K562 (cell line): ENCODE measurements around the gene SPOUT1.

ENCODE experiments used
- CBX1 ChIP-seq: sonication (generic); IDR thresholded peaks from 2 replicates; pipeline ENCODE4 v1.6.1; 2016; ENCODE audit warnings: antibody characterized with exemption, low read depth, mild to moderate bottlenecking
- CCAR2 ChIP-seq: fragments of 200-400 bp; formaldehyde crosslinking; IDR thresholded peaks from 2 replicates; pipeline ENCODE4 v1.6.1; 2017; ENCODE audit warnings: mild to moderate bottlenecking, low read depth, low read length
- NCOA2 ChIP-seq, 2 experiments: fragments of 450-650 bp; IDR thresholded peaks; 2 replicates each; pipeline ENCODE4 v1.6.1; 2018; ENCODE audit warnings: mild to moderate bottlenecking in 2 of 2, moderate library complexity in 1 of 2; ENCODE audit not compliant: partially characterized antibody in 2 of 2
- NRF1 ChIP-seq, 2 experiments: fragments of 450-650 bp; IDR thresholded peaks in 1 of 2; conservative IDR thresholded peaks in 1 of 2; 2 replicates each; pipeline ENCODE4 v1.6.1; 2014; ENCODE audit warnings: mild to moderate bottlenecking in 2 of 2
- POLR2A ChIP-seq: fragments of 450-650 bp; conservative IDR thresholded peaks from 2 replicates; pipeline ENCODE4 v1.6.1; 2016
- POLR2AphosphoS5 ChIP-seq: IDR thresholded peaks from 2 replicates; pipeline ENCODE4 v1.6.1; 2011; ENCODE audit warnings: mild to moderate bottlenecking, low read depth, low read length, moderate library complexity; ENCODE audit not compliant: control insufficient read depth, insufficient read depth
- PURB ChIP-seq: sonication (generic); formaldehyde crosslinking; IDR thresholded peaks from 2 replicates; pipeline ENCODE4 v1.9.0; 2021; ENCODE audit warnings: low read depth, mild to moderate bottlenecking, missing genetic modification reagents
- SIX5 ChIP-seq, 2 experiments: IDR thresholded peaks; 2 replicates each; pipeline ENCODE4 v1.6.1; 2011; ENCODE audit warnings: low read length in 2 of 2, borderline replicate concordance in 1 of 2, low read depth in 1 of 2, mild to moderate bottlenecking in 1 of 2, moderate library complexity in 1 of 2; ENCODE audit not compliant: insufficient read depth in 1 of 2
- ZBTB7A ChIP-seq: IDR thresholded peaks from 2 replicates; pipeline ENCODE4 v1.6.1; 2011; ENCODE audit warnings: low read depth, mild to moderate bottlenecking, low read length, moderate library complexity, borderline replicate concordance; ENCODE audit not compliant: control insufficient read depth
- ZNF707 ChIP-seq: fragments of 250-450 bp; sonication (Bioruptor Pico); conservative IDR thresholded peaks from 2 replicates; pipeline ENCODE4 v1.8.0; 2022; ENCODE audit warnings: inconsistent platforms, mild to moderate bottlenecking, moderate library complexity
- TF ChIP-seq, protein P1 (sequence below), 2 experiments: IDR thresholded peaks; 2 replicates each; pipeline ENCODE4 v1.6.1; 2011; ENCODE audit warnings: borderline replicate concordance in 1 of 2, control low read depth in 1 of 2, low read depth in 1 of 2, low read length in 1 of 2, mild to moderate bottlenecking in 1 of 2, mixed read lengths in 1 of 2, moderate library complexity in 1 of 2; ENCODE audit not compliant: insufficient read depth in 1 of 2, insufficient read length in 1 of 2, poor library complexity in 1 of 2, severe bottlenecking in 1 of 2; ENCODE audit errors: extremely low read depth in 1 of 2
- TF ChIP-seq, protein P2 (sequence below), 3 experiments: IDR thresholded peaks in 2 of 3; conservative IDR thresholded peaks in 1 of 3; 2 replicates each; pipeline ENCODE4 v1.5.1; 2011 to 2012; ENCODE audit warnings: low read length in 3 of 3, mild to moderate bottlenecking in 3 of 3, control low read depth in 2 of 3, improper control_type of control experiment in 1 of 3, inconsistent platforms in 1 of 3, low read depth in 1 of 3, mixed read lengths in 1 of 3, moderate library complexity in 1 of 3; ENCODE audit not compliant: insufficient read depth in 2 of 3

DNA sequence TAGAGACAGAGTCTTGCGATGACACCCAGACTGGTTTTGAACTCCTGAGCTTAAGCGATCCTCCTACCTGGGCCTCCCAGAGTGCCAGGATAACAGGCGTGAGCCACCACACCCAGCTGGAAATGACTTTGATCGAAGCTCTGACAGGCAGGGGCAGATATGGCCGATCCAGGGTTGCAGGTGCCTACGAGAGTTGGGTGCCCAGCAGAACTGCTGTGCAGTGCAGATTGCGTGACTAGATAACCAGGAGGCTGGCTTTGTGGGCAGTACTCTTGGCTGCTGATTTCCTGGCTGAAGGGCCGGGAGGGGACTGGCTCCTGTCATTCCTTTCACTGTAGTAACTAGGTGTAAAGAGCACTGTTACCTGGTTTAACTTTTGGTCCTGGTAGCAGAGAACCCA lies 30.7 kb downstream of the SPOUT1 start:
- TF ChIP-seq CBX1 (no peak), PURB (CRISPR knock-in tag) (no peak), NRF1 (conservative IDR thresholded peaks at IDR 0.05 in 1 of 2, IDR thresholded peaks at IDR 0.05 in 1 of 2) (no peak), POLR2AphosphoS5 (no peak), POLR2A (no peak), CCAR2 (no peak), ZNF707 (CRISPR knock-in tag) (no peak), NCOA2 (IDR thresholded peaks at IDR 0.05; ENCODE audit: partially characterized antibody in 2 of 2) (no peak), SIX5 (IDR thresholded peaks at IDR 0.05; ENCODE audit: borderline replicate concordance in 1 of 2, insufficient read depth in 1 of 2, low read depth in 1 of 2, low read length in 2 of 2) (no peak), ZBTB7A (no peak)
- TF ChIP-seq, protein P1, sequence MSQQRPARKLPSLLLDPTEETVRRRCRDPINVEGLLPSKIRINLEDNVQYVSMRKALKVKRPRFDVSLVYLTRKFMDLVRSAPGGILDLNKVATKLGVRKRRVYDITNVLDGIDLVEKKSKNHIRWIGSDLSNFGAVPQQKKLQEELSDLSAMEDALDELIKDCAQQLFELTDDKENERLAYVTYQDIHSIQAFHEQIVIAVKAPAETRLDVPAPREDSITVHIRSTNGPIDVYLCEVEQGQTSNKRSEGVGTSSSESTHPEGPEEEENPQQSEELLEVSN (IDR thresholded peaks at IDR 0.05; ENCODE audit: borderline replicate concordance in 1 of 2, extremely low read depth in 1 of 2, insufficient read depth in 1 of 2, insufficient read length in 1 of 2, low read depth in 1 of 2, low read length in 1 of 2, poor library complexity in 1 of 2, severe bottlenecking in 1 of 2): no peak
- TF ChIP-seq, protein P2, sequence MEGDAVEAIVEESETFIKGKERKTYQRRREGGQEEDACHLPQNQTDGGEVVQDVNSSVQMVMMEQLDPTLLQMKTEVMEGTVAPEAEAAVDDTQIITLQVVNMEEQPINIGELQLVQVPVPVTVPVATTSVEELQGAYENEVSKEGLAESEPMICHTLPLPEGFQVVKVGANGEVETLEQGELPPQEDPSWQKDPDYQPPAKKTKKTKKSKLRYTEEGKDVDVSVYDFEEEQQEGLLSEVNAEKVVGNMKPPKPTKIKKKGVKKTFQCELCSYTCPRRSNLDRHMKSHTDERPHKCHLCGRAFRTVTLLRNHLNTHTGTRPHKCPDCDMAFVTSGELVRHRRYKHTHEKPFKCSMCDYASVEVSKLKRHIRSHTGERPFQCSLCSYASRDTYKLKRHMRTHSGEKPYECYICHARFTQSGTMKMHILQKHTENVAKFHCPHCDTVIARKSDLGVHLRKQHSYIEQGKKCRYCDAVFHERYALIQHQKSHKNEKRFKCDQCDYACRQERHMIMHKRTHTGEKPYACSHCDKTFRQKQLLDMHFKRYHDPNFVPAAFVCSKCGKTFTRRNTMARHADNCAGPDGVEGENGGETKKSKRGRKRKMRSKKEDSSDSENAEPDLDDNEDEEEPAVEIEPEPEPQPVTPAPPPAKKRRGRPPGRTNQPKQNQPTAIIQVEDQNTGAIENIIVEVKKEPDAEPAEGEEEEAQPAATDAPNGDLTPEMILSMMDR (IDR thresholded peaks at IDR 0.05 in 2 of 3, conservative IDR thresholded peaks at IDR 0.05 in 1 of 3; ENCODE audit: insufficient read depth in 2 of 3, low read depth in 1 of 3, low read length in 3 of 3): no peak
